NCI-H128 (cell line): ENCODE data around the gene ATP13A2.
A peak's percentile ranks its signal among the peaks of the same experiment; 100 is the strongest.
"Not testable (repeated sequence)": the region's sequence is repeated elsewhere in the genome, so short reads cannot be mapped to it uniquely, and the experiment has no call there.

ENCODE experiments used
- DNase-seq: peaks from one replicate; lab custom pipeline; 2025; ENCODE audit not compliant: unreplicated experiment; lab: John Stamatoyannopoulos, UW

Gene ATP13A2

GRCh38 chr1:16965486-16966067, 46.2 kb downstream of the ATP13A2 start:
- DNase-seq: no peak

GRCh38 chr1:16964169-16964568, 47.6 kb downstream of the ATP13A2 start:
- not testable (repeated sequence) for DNase-seq

DNA sequence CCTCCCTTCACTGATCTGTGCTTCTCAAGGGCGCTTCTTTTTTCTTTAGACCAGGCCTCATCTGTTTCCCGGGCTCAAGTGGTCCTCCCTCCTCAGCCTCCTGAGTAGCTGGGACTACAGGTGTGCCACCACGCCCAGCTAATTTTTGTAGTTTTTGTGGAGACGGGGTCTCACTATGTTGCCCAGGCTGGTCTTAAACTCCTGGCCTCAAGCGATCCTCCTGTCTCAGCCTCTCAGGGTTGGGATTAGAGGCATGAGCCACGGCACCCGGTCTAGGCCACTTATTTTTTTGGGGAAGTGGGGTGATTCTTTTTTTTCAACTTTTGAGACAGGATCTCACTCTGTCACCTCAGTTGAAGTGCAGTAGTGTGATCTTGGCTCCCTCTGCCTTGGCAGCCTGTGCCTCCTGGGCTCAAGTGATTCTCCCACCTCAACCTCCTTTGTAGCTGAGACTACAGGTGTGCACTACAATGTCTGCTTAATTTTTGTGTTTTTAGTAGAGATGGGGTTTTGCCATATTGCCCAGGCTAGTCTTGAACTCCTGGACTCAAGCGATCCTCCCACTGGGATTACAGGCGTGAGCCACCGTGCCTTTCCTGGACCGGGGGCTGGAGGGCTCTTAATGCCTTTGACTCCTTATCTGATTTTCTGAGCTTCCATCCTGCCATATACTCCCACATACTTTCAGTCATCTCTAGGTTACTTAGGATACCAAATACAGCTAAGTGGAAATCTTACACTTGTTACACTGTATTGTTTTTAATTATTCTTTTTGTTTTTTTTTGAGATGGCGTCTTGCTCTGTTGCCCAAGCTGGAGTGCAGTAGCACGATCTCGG, 50.2 kb downstream of the ATP13A2 start:
- DNase-seq: no peak

GRCh38 chr1:16960560-16961296, 51.0 kb downstream of the ATP13A2 start:
- DNase-seq: peak; percentile 77

DNA sequence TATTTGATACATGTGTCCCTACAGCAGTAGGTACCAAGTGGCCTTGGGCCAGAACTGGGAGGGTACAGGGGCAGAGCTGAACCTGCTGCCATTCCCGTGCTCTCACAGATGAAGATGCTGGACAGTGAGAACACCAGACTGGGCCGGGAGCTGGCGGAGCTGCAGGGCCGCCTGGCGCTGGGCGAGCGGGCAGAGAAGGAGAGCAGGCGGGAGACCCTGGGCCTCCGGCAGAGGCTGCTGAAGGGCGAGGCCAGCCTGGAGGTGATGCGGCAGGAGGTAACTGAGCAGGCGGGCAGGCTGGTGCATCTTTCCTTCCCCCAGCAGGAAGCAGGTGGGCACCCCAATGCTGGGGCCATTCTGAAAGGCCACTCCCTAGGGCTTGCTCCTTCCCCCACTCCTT, 53.3 kb downstream of the ATP13A2 start:
- DNase-seq: no peak

DNA sequence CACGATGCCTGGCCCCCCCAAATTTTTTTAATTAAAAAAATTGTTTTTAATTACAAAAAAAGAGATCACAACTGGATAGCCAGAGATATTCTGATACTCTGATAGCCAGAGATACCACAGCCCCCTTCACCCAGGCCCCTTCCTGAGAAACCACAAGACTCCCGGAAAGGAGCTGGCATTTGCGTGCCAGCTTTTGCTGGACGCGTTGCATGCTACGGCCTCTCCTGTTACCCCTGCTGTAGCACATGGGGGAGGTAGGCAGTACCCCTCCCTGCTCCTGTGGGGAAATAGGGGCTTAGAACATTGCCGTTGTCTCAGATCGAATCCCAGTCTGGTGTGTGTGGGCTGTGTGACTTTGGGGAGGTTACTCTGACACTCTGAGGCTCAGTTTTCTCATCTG, 54.0 kb downstream of the ATP13A2 start:
- DNase-seq: no peak

GRCh38 chr1:16956775-16957174, 55.0 kb downstream of the ATP13A2 start:
- DNase-seq: no peak

DNA sequence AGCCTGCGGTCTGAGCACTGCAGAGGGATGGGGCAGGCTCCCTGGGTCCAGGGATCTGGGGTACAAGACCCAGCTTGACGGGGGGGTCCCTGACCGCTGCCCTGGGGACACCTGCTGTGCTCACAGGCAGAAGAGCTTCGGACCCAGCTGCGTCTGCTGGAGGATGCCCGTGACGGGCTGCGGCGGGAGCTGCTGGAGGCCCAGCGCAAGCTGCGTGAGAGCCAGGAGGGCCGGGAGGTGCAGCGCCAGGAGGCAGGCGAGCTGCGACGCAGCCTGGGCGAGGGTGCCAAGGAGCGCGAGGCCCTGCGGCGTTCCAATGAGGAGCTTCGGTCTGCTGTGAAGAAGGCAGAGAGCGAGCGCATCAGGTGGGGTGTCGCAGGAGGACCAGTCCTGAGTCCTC, 56.5 kb downstream of the ATP13A2 start:
- DNase-seq: no peak

DNA sequence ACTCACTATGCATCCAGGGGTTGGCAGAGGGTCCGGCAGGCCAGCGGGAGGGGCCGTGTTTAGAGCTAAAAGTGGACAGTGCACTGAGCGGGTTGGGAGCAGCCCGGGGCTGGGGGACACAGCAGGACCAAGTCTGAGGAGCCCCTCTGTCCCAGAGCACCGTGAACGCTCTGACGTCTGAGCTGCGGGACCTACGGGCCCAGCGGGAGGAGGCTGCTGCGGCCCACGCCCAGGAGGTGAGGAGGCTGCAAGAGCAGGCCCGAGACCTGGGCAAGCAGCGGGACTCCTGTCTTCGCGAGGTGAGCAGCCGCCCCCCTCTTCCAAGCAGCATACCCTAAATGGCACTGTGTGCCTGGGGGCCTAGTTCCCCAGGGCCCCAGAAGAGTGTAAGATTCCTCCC, 57.1 kb downstream of the ATP13A2 start:
- no peak for DNase-seq

- not testable (repeated sequence) for DNase-seq
Observed at GRCh38 chr1:16952376-16952775, 59.4 kb downstream of the ATP13A2 start.

GRCh38 chr1:16949026-16949425, 62.7 kb downstream of the ATP13A2 start:
- not testable (repeated sequence) for DNase-seq

DNA sequence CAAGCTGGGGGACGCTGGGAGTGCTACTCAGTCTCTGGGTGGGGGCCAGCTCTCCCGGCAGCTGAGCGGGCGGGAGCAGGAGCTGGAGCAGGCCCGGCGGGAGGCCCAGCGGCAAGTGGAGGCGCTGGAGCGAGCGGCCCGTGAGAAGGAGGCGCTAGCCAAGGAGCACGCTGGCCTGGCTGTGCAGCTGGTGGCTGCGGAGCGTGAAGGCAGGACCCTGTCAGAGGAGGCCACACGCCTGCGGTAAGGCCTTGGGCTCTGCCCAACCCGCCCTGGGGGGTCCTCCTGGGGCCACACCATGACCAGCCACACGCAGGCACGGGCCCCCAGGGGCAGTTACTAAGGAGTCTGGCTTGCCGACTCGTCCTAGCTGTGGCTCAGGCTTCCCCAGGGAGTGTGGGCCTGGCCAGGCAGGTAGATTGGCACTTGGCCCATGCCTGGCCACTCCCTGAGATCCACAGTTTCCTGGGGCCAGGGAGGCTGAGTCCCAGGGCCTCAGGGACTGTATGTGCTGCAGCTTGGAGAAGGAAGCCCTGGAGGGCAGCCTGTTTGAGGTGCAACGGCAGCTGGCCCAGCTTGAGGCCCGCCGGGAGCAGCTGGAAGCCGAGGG, 63.3 kb downstream of the ATP13A2 start:
- not testable (repeated sequence) for DNase-seq

GRCh38 chr1:16946646-16947045, 65.1 kb downstream of the ATP13A2 start:
- DNase-seq: no peak

- not testable (repeated sequence) for DNase-seq
Observed at GRCh38 chr1:16946185-16946584, 65.5 kb downstream of the ATP13A2 start.

DNA sequence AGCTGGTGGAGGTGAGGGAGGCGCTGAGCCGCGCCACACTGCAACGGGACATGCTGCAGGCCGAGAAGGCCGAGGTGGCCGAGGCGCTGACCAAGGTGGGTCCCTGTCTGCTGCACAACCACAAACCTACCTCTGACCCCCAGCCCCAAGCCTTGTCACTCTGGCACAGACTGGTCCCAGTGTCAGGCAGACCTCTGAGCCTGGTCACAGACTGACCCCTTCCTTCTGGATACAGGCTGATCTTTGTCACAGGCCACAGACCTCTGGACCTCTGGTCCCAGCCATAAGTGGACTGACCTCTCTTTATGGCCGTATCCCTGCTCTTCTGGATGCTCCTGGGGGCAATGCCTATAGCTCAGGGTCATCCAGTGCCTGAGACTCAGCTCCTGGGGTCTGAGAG, 66.2 kb downstream of the ATP13A2 start:
- DNase-seq: not testable (repeated sequence)

DNA sequence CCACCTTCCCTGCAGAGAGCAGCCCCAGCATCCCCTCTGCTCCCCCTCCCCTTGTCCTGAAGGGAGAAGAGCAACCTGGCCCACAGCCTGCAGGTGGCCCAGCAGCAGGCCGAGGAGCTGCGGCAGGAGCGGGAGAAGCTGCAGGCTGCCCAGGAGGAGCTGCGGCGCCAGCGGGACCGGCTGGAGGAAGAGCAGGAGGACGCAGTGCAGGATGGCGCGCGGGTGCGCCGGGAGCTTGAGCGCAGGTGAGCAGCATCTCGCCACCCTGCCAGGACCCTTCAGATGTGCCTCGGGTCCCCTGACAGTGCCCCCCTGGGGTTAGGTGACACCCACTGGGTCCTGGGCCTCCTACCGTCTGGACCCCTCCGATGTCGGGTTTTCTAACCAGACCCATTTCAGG, 67.7 kb downstream of the ATP13A2 start:
- no peak for DNase-seq

DNA sequence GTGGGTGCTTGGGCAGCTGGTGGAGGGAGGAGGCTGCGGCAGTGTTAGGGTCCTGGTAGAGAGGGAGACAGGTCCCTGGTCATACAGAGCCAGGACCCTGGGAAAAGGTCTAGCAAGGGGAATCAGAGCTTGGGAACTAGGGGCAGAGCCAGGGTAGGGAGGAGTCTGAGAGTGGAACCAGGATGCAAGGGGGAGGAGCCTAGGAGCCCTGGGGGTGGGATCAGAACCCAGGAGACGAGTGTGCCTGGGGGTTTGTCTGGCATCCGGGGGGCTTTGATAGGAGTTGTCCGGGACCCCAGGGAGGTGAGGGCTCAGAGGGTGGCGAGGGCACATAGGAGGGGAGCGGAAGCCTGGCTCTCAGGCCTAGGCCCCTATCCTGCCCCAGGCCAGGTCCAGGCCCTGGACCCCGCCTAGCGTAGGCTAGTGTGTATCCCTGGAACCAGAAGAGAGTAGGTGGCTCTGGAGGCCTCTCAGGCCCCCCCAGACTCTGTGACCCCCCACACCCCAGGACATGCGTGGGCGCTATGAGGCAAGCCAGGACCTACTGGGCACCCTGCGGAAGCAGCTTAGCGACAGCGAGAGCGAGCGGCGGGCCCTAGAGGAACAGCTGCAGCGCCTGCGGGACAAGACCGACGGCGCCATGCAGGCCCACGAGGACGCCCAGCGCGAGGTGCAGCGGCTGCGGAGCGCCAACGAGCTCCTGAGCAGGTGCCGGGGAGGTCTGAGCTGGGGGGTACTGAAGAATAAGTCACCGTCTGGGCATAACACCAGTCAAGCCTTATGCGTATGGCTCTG, 72.1 kb downstream of the ATP13A2 start:
- DNase-seq: not testable (repeated sequence)

- no peak for DNase-seq
Observed at GRCh38 chr1:16938351-16939321, 73.1 kb downstream of the ATP13A2 start.

DNA sequence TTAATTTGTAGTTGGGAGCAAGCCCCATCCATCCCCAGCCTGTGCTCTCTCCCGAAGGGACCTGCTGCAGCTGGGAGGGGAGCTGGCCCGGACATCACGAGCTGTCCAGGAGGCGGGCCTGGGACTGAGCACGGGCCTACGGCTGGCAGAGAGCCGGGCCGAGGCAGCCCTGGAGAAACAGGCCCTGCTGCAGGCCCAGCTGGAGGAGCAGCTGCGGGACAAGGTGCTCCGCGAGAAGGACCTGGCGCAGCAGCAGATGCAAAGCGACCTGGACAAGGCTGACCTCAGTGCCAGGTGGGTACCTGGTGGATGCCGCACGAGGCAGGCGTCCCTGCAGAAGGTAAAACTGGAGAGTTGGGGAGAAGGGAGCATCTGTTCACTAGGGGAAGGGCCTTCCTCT, 75.1 kb downstream of the ATP13A2 start:
- DNase-seq: not testable (repeated sequence)
